ENCODE measurements around the gene SHOC1.

DNA sequence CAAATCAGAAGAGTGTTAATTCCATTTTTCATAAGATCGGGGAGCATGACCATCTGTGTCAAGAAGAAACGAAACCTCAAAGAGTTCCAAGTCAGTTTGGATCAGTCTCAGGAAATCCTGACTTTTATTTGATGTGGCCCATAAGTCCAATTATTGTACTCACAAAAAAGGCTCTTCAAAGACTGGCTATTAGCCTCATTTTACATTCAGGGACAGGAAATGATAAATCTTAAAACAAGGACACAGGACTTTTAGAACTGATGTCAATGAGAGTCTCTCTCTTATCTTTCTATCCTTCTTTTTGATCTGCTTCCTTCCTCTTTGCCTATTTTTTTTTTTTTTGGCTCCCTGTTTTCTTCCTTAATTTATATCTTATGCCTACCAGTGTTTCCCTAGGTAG lies 43.7 kb upstream of the SHOC1 start:
- TF ChIP-seq, protein P1, sequence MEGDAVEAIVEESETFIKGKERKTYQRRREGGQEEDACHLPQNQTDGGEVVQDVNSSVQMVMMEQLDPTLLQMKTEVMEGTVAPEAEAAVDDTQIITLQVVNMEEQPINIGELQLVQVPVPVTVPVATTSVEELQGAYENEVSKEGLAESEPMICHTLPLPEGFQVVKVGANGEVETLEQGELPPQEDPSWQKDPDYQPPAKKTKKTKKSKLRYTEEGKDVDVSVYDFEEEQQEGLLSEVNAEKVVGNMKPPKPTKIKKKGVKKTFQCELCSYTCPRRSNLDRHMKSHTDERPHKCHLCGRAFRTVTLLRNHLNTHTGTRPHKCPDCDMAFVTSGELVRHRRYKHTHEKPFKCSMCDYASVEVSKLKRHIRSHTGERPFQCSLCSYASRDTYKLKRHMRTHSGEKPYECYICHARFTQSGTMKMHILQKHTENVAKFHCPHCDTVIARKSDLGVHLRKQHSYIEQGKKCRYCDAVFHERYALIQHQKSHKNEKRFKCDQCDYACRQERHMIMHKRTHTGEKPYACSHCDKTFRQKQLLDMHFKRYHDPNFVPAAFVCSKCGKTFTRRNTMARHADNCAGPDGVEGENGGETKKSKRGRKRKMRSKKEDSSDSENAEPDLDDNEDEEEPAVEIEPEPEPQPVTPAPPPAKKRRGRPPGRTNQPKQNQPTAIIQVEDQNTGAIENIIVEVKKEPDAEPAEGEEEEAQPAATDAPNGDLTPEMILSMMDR (IDR thresholded peaks at IDR 0.05; ENCODE audit: insufficient read depth, low read length, poor library complexity, severe bottlenecking): no peak
- TF ChIP-seq EZH2phosphoT487 (conservative IDR thresholded peaks at IDR 0.05; ENCODE audit: low read length): no peak
